Activated CD4-positive, alpha-beta T cell treated with anti-CD3 and anti-CD28 coated beads for 48 hours (primary cell): ENCODE results near the gene FMN2.

Experiments
- DNase-seq: peaks from one replicate; pipeline ENCODE4 v3.0.0-alpha.2; 2020

Gene FMN2

GRCh38 chr1:240201931-240202330, 110.2 kb downstream of the FMN2 start:
- DNase-seq: no peak

- DNase-seq: no peak
Measured at GRCh38 chr1:240207073-240207709, 115.5 kb downstream of the FMN2 start.

- DNase-seq: no peak
Measured at GRCh38 chr1:240210026-240210425, 118.3 kb downstream of the FMN2 start.

GRCh38 chr1:240212556-240212955, 120.9 kb downstream of the FMN2 start:
- no peak for DNase-seq

- no peak for DNase-seq
Measured at GRCh38 chr1:240217403-240217802, 125.7 kb downstream of the FMN2 start.

- no peak for DNase-seq
Measured at GRCh38 chr1:240219104-240219503, 127.4 kb downstream of the FMN2 start.

- no peak for DNase-seq
Measured at GRCh38 chr1:240226102-240226501, 134.4 kb downstream of the FMN2 start.

- no peak for DNase-seq
Measured at GRCh38 chr1:240230816-240231215, 139.1 kb downstream of the FMN2 start.

- no peak for DNase-seq
Measured at GRCh38 chr1:240232530-240232929, 140.8 kb downstream of the FMN2 start.

- DNase-seq: no peak
Measured at GRCh38 chr1:240234485-240235210, 143.0 kb downstream of the FMN2 start.

GRCh38 chr1:240235521-240236288, 144.0 kb downstream of the FMN2 start:
- DNase-seq: no peak

- DNase-seq: no peak
Measured at GRCh38 chr1:240237305-240237721, 145.6 kb downstream of the FMN2 start.

- no peak for DNase-seq
Measured at GRCh38 chr1:240239309-240239708, 147.6 kb downstream of the FMN2 start.

GRCh38 chr1:240241278-240241677, 149.6 kb downstream of the FMN2 start:
- no peak for DNase-seq

- no peak for DNase-seq
Measured at GRCh38 chr1:240242601-240243144, 151.0 kb downstream of the FMN2 start.

- DNase-seq: no peak
Measured at GRCh38 chr1:240244968-240245628, 153.4 kb downstream of the FMN2 start.

- no peak for DNase-seq
Measured at GRCh38 chr1:240245629-240246020, 153.9 kb downstream of the FMN2 start.

- no peak for DNase-seq
Measured at GRCh38 chr1:240247899-240248298, 156.2 kb downstream of the FMN2 start.

- DNase-seq: no peak
Measured at GRCh38 chr1:240254006-240254405, 162.3 kb downstream of the FMN2 start.

- no peak for DNase-seq
Measured at GRCh38 chr1:240254778-240255291, 163.2 kb downstream of the FMN2 start.

- DNase-seq: no peak
Measured at GRCh38 chr1:240255922-240256321, 164.2 kb downstream of the FMN2 start.

GRCh38 chr1:240256836-240257503, 165.3 kb downstream of the FMN2 start:
- no peak for DNase-seq
